ENCODE measurements around the gene HNRNPA3.

The HNRNPA3 gene

GRCh38 chr2:177271981-177272666 lies 59.5 kb downstream of the HNRNPA3 start:
- no peaks in the 10 kb centered on the region for H3K9me3 ChIP-seq (ENCODE audit: insufficient read depth, low read length, severe bottlenecking)
- peaks cover 3% of the 10 kb centered on the region; the same call in 1 of the 2 replicates for H3K4me1 ChIP-seq (ENCODE audit: insufficient read depth, low read length)
- no peak overlapping the region for H3K27ac ChIP-seq (ENCODE audit: low read length)
- no peak overlapping the region for H2AFZ ChIP-seq (ENCODE audit: low read depth, low read length)
- TF ChIP-seq EZH2 (IDR thresholded peaks at IDR 0.05; ENCODE audit: borderline replicate concordance, low read depth, low read length, severe bottlenecking) (no peak), CTCF (IDR thresholded peaks at IDR 0.05; ENCODE audit: borderline replicate concordance, extremely low read depth, low read length, poor library complexity, severe bottlenecking) (no peak)
- DNase-seq (no peak), ATAC-seq (ENCODE audit: insufficient read depth, low read depth) (no peak)
- no peaks in the 10 kb centered on the region for H3K27me3 ChIP-seq (ENCODE audit: insufficient read depth, low read length, poor library complexity)
- no peak overlapping the region for H3K4me3 ChIP-seq (ENCODE audit: low read depth in 1 of 2, low read length in 2 of 2)
- H3K79me2 ChIP-seq (ENCODE audit: insufficient read depth, low read length), result no peaks in the 10 kb centered on the region
- H3K36me3 ChIP-seq (ENCODE audit: insufficient read depth, low read length), result no peaks in the 10 kb centered on the region
- H3K9ac ChIP-seq (ENCODE audit: low read depth, low read length), result no peak overlapping the region
- H3K4me2 ChIP-seq (ENCODE audit: insufficient read depth, low read length), result no peak overlapping the region
- H4K20me1 ChIP-seq (ENCODE audit: insufficient read depth, low read length), result no peaks in the 10 kb centered on the region

DNA sequence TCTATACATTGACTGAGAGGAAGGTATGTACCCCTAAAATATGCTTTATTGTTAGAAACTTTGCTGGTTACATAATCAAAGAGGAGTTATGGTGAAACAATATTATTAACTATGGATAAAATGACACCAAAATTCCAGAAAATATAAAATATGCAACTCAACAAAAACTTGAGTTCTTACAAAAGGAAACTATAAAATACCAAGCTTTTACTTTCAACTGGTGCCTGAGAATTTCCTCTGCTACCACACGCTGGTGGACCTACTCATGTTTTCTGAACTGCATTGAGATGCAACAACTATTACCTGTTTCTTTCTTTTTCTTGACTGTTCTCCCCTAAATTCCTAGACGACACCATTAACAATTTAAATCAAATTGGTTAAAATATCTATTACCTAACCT lies 60.2 kb downstream of the HNRNPA3 start:
- H3K4me1 ChIP-seq (ENCODE audit: insufficient read depth, low read length), result no peaks in the 10 kb centered on the region
- H2AFZ ChIP-seq (ENCODE audit: low read depth, low read length), result no peak overlapping the region
- no peaks in the 10 kb centered on the region for H3K79me2 ChIP-seq (ENCODE audit: insufficient read depth, low read length)
- no peaks in the 10 kb centered on the region for H4K20me1 ChIP-seq (ENCODE audit: insufficient read depth, low read length)
- no peak overlapping the region for H3K27ac ChIP-seq (ENCODE audit: low read length)
- H3K36me3 ChIP-seq (ENCODE audit: insufficient read depth, low read length), result no peaks in the 10 kb centered on the region
- DNase-seq, result no peak
- no peak overlapping the region for H3K9ac ChIP-seq (ENCODE audit: low read depth, low read length)
- no peak overlapping the region for H3K4me2 ChIP-seq (ENCODE audit: insufficient read depth, low read length)
- ATAC-seq (ENCODE audit: insufficient read depth, low read depth), result no peak
- TF ChIP-seq CTCF (IDR thresholded peaks at IDR 0.05; ENCODE audit: borderline replicate concordance, extremely low read depth, low read length, poor library complexity, severe bottlenecking) (no peak), EZH2 (IDR thresholded peaks at IDR 0.05; ENCODE audit: borderline replicate concordance, low read depth, low read length, severe bottlenecking) (no peak)
- no peaks in the 10 kb centered on the region for H3K27me3 ChIP-seq (ENCODE audit: insufficient read depth, low read length, poor library complexity)
- no peak overlapping the region for H3K4me3 ChIP-seq (ENCODE audit: low read depth in 1 of 2, low read length in 2 of 2)
- H3K9me3 ChIP-seq (ENCODE audit: insufficient read depth, low read length, severe bottlenecking), result no peaks in the 10 kb centered on the region

DNA sequence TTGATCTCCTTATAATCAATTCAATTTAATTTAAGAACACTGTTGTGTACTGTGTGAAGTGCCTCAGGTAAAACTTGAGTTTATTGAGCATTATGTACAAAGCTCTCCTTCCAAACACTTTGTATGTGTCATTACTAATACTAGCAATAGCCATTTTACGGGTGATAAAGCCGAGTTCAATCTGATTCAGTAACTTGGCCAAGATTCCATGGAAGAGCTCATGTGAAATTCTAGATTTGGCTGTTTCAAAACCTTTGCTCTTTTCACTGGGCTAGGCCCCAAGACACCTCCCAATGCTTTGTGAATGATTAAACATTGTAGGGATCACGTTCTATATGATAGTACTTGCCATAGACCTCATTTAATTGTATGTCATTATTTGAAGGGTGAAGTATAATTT lies 60.8 kb downstream of the HNRNPA3 start:
- no peaks in the 10 kb centered on the region for H4K20me1 ChIP-seq (ENCODE audit: insufficient read depth, low read length)
- no peaks in the 10 kb centered on the region for H3K27me3 ChIP-seq (ENCODE audit: insufficient read depth, low read length, poor library complexity)
- H3K4me2 ChIP-seq (ENCODE audit: insufficient read depth, low read length), result no peak overlapping the region
- DNase-seq (no peak), ATAC-seq (ENCODE audit: insufficient read depth, low read depth) (no peak)
- H2AFZ ChIP-seq (ENCODE audit: low read depth, low read length), result no peak overlapping the region
- H3K79me2 ChIP-seq (ENCODE audit: insufficient read depth, low read length), result no peaks in the 10 kb centered on the region
- H3K36me3 ChIP-seq (ENCODE audit: insufficient read depth, low read length), result no peaks in the 10 kb centered on the region
- H3K9ac ChIP-seq (ENCODE audit: low read depth, low read length), result no peak overlapping the region
- no peak overlapping the region for H3K4me3 ChIP-seq (ENCODE audit: low read depth in 1 of 2, low read length in 2 of 2)
- H3K27ac ChIP-seq (ENCODE audit: low read length), result no peak overlapping the region
- no peak for TF ChIP-seq CTCF (IDR thresholded peaks at IDR 0.05; ENCODE audit: borderline replicate concordance, extremely low read depth, low read length, poor library complexity, severe bottlenecking)
- TF ChIP-seq EZH2 (IDR thresholded peaks at IDR 0.05; ENCODE audit: borderline replicate concordance, low read depth, low read length, severe bottlenecking), result no peak
- H3K9me3 ChIP-seq (ENCODE audit: insufficient read depth, low read length, severe bottlenecking), result no peaks in the 10 kb centered on the region
- H3K4me1 ChIP-seq (ENCODE audit: insufficient read depth, low read length), result no peaks in the 10 kb centered on the region

All from DND-41 (cell line).